GM23338 (cell line): ENCODE data around the gene TMEM74B. TPM values are rescaled to one million over a fixed set of nuclear protein-coding genes. Genes with fewer than 3 reads are reported as not detected.

Experiments used
- NANOG ChIP-seq: IDR thresholded peaks from 2 replicates; pipeline ENCODE4 v1.6.1; 2016; ENCODE audit warnings: antibody characterized with exemption, borderline replicate concordance
- POLR2AphosphoS5 ChIP-seq: IDR thresholded peaks from 2 replicates; pipeline ENCODE4 v1.6.1; 2016; ENCODE audit warnings: antibody characterized with exemption, low read depth
- polyA plus RNA-seq: library from polyadenylated mRNA; unstranded; fragments of >200 nt; fragmentation: Nextera tagmentation; extraction: Ambion mirVana; gene quantifications from 2 replicates; pipeline ENCODE4 v1.2.1, GENCODE V29; 2016
- total RNA-seq: library from RNA; depleted of rRNA; stranded (reverse); fragments of >200 nt; shearing (Covaris generic); gene quantifications from 2 replicates; pipeline ENCODE4 v1.2.3, GENCODE V29; 2014; rRNA removed
- TF ChIP-seq, protein P1 (sequence below): fragments of 250-450 bp; sonication (Bioruptor Pico); IDR thresholded peaks from 2 replicates; pipeline ENCODE4 v1.5.0; 2020; ENCODE audit warnings: mild to moderate bottlenecking, moderate library complexity
- TF ChIP-seq, protein P2 (sequence below): IDR thresholded peaks from 2 replicates; pipeline ENCODE4 v1.6.1; 2016; ENCODE audit warnings: antibody characterized with exemption
- TF ChIP-seq, protein P3 (sequence below): IDR thresholded peaks from one replicate; pipeline ENCODE4 v1.6.1; 2018; ENCODE audit warnings: antibody characterized with exemption; ENCODE audit not compliant: unreplicated experiment
- TF ChIP-seq, protein P4 (sequence below), 2 experiments: fragments of 200-600 bp in 1 of 2; sonication (generic) in 1 of 2; conservative IDR thresholded peaks; 2 replicates each; pipeline versions ENCODE4 v1.5.1 to v1.6.1; 2016 to 2017; ENCODE audit warnings: antibody characterized with exemption in 2 of 2, low read depth in 2 of 2, mild to moderate bottlenecking in 2 of 2, moderate library complexity in 1 of 2

The TMEM74B gene
- total and polyA plus RNA-seq, 2 experiments from 2014 or later = 1.0 to 4.8 TPM

DNA sequence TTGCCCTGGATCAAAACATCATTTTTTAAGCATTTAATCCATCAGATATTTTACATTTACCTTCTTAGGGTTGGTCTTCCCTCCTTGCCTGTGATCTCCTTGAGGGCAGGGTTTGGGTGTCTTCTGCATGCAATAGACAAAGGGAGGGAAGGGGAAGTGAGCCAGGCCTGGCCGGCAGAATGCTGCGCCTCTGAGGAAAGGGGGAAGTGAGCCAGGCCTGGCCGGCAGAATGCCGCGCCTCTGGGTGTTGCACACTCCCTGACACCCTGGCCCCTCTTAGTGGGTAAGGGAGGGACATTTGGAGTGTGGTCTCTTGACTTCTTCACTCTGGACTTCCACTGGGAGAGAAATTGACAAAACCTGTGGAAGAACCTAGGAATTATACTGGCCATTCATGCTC is 53.9 kb downstream of the TMEM74B start (continued):
- TF ChIP-seq, protein P1, sequence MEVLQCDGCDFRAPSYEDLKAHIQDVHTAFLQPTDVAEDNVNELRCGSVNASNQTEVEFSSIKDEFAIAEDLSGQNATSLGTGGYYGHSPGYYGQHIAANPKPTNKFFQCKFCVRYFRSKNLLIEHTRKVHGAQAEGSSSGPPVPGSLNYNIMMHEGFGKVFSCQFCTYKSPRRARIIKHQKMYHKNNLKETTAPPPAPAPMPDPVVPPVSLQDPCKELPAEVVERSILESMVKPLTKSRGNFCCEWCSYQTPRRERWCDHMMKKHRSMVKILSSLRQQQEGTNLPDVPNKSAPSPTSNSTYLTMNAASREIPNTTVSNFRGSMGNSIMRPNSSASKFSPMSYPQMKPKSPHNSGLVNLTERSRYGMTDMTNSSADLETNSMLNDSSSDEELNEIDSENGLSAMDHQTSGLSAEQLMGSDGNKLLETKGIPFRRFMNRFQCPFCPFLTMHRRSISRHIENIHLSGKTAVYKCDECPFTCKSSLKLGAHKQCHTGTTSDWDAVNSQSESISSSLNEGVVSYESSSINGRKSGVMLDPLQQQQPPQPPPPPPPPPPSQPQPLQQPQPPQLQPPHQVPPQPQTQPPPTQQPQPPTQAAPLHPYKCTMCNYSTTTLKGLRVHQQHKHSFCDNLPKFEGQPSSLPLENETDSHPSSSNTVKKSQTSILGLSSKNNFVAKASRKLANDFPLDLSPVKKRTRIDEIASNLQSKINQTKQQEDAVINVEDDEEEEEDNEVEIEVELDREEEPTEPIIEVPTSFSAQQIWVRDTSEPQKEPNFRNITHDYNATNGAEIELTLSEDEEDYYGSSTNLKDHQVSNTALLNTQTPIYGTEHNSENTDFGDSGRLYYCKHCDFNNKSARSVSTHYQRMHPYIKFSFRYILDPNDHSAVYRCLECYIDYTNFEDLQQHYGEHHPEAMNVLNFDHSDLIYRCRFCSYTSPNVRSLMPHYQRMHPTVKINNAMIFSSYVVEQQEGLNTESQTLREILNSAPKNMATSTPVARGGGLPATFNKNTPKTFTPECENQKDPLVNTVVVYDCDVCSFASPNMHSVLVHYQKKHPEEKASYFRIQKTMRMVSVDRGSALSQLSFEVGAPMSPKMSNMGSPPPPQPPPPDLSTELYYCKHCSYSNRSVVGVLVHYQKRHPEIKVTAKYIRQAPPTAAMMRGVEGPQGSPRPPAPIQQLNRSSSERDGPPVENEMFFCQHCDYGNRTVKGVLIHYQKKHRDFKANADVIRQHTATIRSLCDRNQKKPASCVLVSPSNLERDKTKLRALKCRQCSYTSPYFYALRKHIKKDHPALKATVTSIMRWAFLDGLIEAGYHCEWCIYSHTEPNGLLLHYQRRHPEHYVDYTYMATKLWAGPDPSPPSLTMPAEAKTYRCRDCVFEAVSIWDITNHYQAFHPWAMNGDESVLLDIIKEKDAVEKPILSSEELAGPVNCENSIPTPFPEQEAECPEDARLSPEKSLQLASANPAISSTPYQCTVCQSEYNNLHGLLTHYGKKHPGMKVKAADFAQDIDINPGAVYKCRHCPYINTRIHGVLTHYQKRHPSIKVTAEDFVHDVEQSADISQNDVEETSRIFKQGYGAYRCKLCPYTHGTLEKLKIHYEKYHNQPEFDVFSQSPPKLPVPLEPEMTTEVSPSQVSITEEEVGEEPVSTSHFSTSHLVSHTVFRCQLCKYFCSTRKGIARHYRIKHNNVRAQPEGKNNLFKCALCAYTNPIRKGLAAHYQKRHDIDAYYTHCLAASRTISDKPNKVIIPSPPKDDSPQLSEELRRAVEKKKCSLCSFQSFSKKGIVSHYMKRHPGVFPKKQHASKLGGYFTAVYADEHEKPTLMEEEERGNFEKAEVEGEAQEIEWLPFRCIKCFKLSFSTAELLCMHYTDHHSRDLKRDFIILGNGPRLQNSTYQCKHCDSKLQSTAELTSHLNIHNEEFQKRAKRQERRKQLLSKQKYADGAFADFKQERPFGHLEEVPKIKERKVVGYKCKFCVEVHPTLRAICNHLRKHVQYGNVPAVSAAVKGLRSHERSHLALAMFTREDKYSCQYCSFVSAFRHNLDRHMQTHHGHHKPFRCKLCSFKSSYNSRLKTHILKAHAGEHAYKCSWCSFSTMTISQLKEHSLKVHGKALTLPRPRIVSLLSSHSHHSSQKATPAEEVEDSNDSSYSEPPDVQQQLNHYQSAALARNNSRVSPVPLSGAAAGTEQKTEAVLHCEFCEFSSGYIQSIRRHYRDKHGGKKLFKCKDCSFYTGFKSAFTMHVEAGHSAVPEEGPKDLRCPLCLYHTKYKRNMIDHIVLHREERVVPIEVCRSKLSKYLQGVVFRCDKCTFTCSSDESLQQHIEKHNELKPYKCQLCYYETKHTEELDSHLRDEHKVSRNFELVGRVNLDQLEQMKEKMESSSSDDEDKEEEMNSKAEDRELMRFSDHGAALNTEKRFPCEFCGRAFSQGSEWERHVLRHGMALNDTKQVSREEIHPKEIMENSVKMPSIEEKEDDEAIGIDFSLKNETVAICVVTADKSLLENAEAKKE = no peak
- TF ChIP-seq, protein P2, sequence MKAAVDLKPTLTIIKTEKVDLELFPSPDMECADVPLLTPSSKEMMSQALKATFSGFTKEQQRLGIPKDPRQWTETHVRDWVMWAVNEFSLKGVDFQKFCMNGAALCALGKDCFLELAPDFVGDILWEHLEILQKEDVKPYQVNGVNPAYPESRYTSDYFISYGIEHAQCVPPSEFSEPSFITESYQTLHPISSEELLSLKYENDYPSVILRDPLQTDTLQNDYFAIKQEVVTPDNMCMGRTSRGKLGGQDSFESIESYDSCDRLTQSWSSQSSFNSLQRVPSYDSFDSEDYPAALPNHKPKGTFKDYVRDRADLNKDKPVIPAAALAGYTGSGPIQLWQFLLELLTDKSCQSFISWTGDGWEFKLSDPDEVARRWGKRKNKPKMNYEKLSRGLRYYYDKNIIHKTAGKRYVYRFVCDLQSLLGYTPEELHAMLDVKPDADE = no peak
- TF ChIP-seq, protein P3, sequence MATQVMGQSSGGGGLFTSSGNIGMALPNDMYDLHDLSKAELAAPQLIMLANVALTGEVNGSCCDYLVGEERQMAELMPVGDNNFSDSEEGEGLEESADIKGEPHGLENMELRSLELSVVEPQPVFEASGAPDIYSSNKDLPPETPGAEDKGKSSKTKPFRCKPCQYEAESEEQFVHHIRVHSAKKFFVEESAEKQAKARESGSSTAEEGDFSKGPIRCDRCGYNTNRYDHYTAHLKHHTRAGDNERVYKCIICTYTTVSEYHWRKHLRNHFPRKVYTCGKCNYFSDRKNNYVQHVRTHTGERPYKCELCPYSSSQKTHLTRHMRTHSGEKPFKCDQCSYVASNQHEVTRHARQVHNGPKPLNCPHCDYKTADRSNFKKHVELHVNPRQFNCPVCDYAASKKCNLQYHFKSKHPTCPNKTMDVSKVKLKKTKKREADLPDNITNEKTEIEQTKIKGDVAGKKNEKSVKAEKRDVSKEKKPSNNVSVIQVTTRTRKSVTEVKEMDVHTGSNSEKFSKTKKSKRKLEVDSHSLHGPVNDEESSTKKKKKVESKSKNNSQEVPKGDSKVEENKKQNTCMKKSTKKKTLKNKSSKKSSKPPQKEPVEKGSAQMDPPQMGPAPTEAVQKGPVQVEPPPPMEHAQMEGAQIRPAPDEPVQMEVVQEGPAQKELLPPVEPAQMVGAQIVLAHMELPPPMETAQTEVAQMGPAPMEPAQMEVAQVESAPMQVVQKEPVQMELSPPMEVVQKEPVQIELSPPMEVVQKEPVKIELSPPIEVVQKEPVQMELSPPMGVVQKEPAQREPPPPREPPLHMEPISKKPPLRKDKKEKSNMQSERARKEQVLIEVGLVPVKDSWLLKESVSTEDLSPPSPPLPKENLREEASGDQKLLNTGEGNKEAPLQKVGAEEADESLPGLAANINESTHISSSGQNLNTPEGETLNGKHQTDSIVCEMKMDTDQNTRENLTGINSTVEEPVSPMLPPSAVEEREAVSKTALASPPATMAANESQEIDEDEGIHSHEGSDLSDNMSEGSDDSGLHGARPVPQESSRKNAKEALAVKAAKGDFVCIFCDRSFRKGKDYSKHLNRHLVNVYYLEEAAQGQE = no peak
- TF ChIP-seq, protein P4, sequence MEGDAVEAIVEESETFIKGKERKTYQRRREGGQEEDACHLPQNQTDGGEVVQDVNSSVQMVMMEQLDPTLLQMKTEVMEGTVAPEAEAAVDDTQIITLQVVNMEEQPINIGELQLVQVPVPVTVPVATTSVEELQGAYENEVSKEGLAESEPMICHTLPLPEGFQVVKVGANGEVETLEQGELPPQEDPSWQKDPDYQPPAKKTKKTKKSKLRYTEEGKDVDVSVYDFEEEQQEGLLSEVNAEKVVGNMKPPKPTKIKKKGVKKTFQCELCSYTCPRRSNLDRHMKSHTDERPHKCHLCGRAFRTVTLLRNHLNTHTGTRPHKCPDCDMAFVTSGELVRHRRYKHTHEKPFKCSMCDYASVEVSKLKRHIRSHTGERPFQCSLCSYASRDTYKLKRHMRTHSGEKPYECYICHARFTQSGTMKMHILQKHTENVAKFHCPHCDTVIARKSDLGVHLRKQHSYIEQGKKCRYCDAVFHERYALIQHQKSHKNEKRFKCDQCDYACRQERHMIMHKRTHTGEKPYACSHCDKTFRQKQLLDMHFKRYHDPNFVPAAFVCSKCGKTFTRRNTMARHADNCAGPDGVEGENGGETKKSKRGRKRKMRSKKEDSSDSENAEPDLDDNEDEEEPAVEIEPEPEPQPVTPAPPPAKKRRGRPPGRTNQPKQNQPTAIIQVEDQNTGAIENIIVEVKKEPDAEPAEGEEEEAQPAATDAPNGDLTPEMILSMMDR (conservative IDR thresholded peaks at IDR 0.05; ENCODE audit: low read depth in 2 of 2) = no peak
- TF ChIP-seq NANOG (no peak), POLR2AphosphoS5 (no peak)

Other genes starting within 250 kb of the TMEM74B start
- gene RSPO4, start 182.7 kb downstream of the TMEM74B start, total RNA-seq = 0.74 and 2.8 TPM in 2 replicates
- 3.6 and 4.5 TPM in 2 replicates for gene RSPO4, start 182.7 kb downstream of the TMEM74B start, polyA plus RNA-seq
- 46.5 and 84.2 TPM in 2 replicates for gene PSMF1, start 66.4 kb downstream of the TMEM74B start, total RNA-seq
- 70.4 and 73.7 TPM in 2 replicates for gene PSMF1, start 66.4 kb downstream of the TMEM74B start, polyA plus RNA-seq
- not detected in 2 replicates for gene C20orf202, start 18.5 kb upstream of the TMEM74B start, total RNA-seq
- 0.17 TPM in 1 of 2 replicates, not detected in the other for gene C20orf202, start 18.5 kb upstream of the TMEM74B start, polyA plus RNA-seq
- 0.10 TPM in 1 of 2 replicates, not detected in the other for gene RAD21L1, start 41.1 kb upstream of the TMEM74B start, total RNA-seq
- gene RAD21L1, start 41.1 kb upstream of the TMEM74B start, polyA plus RNA-seq = 0.38 and 0.95 TPM in 2 replicates
- gene SNPH, start 81.3 kb upstream of the TMEM74B start, total RNA-seq = 3.5 and 5.8 TPM in 2 replicates
- gene SNPH, start 81.3 kb upstream of the TMEM74B start, polyA plus RNA-seq = 1.3 and 1.5 TPM in 2 replicates
- gene SDCBP2, start 144.2 kb upstream of the TMEM74B start, total RNA-seq = 4.6 and 5.3 TPM in 2 replicates
- gene SDCBP2, start 144.2 kb upstream of the TMEM74B start, polyA plus RNA-seq = 2.9 and 3.2 TPM in 2 replicates
- 159 and 171 TPM in 2 replicates for gene FKBP1A, start 208.1 kb upstream of the TMEM74B start, total RNA-seq
- 324 and 350 TPM in 2 replicates for gene FKBP1A, start 208.1 kb upstream of the TMEM74B start, polyA plus RNA-seq